GM06990 (cell line): ENCODE results near the gene SLC2A1.

Experiments used
- DNase-seq: peaks from one replicate; pipeline ENCODE4 v3.0.0-alpha.2; 2011; ENCODE audit not compliant: insufficient read length; ENCODE audit errors: extremely low read depth
- H3K27me3 ChIP-seq: replicated peaks from 2 replicates; pipeline ENCODE4 v1.6.0; 2011; ENCODE audit warnings: low read length; ENCODE audit not compliant: control insufficient read depth, insufficient read depth
- H3K36me3 ChIP-seq: 2 replicates; pipeline ENCODE4 v1.5.1; 2011; ENCODE audit warnings: low read length; ENCODE audit not compliant: control insufficient read depth, insufficient read depth
- H3K4me3 ChIP-seq: replicated peaks from 2 replicates; pipeline ENCODE4 v1.5.1; 2011; ENCODE audit warnings: low read depth, mild to moderate bottlenecking, control low read depth, low read length
- TF ChIP-seq, protein P1 (sequence below): IDR thresholded peaks from 2 replicates; pipeline ENCODE4 v1.5.1; 2011; ENCODE audit warnings: low read length, control low read depth, mild to moderate bottlenecking, inconsistent platforms; ENCODE audit not compliant: insufficient read depth, poor library complexity, severe bottlenecking

SLC2A1 gene

GRCh38 chr1:42958488-42959319 is at the start of gene SLC2A1:
Gene SLC2A1, minus strand, starts transcription at chr1:42958868. Its CDS starts 217 bp downstream, at chr1:42958651.
- TF ChIP-seq, protein P1, sequence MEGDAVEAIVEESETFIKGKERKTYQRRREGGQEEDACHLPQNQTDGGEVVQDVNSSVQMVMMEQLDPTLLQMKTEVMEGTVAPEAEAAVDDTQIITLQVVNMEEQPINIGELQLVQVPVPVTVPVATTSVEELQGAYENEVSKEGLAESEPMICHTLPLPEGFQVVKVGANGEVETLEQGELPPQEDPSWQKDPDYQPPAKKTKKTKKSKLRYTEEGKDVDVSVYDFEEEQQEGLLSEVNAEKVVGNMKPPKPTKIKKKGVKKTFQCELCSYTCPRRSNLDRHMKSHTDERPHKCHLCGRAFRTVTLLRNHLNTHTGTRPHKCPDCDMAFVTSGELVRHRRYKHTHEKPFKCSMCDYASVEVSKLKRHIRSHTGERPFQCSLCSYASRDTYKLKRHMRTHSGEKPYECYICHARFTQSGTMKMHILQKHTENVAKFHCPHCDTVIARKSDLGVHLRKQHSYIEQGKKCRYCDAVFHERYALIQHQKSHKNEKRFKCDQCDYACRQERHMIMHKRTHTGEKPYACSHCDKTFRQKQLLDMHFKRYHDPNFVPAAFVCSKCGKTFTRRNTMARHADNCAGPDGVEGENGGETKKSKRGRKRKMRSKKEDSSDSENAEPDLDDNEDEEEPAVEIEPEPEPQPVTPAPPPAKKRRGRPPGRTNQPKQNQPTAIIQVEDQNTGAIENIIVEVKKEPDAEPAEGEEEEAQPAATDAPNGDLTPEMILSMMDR: no peak
- H3K36me3 ChIP-seq: peaks cover 8% of the 10 kb centered on the region
- H3K27me3 ChIP-seq: no peaks in the 10 kb centered on the region
- DNase-seq: peak; percentile 96
- H3K4me3 ChIP-seq: peak within 1 kb of the TSS; percentile 87

DNA sequence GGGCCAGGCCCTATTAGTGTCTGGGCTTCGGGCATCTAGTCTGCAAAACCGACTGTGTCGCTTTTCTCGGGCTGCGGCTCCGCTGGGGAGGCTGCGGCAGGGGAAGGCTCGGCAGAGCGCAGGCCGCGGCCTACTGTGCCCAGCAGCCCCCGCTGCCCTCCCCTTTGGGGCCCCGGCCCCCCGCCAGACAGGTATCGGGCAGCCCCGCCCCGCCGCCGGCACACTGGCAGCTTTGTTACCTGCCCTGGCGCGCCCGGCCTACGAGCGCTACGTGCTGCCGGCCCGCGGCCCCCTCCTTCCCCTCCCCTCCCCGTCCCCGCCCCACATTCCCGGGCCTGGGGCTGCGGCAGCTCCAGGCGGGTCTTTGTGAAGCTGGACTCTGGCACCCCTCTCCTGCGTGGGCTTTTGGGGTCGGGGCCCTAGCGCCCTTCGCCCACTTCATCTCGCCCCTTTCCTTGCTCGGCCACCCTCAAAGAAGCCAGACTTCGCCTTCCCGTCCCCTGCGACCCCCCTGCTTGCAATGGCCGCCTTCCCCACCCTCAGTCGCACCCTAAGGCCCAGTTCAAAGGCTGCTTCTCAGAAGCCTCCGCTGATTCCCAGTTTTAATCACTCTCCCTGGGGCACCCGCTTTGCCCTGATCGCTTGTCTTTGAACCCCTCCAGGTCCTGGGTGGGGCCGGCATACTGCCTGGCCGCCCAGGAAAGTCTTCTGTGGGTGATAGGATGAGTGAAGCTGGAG is 48.9 kb upstream of the SLC2A1 start:
- Histone ChIP-seq H3K36me3 (no peaks in the 10 kb centered on the region), H3K4me3 (no peak overlapping the region), H3K27me3 (no peaks in the 10 kb centered on the region)
- TF ChIP-seq, protein P1: no peak
- DNase-seq: no peak

DNA sequence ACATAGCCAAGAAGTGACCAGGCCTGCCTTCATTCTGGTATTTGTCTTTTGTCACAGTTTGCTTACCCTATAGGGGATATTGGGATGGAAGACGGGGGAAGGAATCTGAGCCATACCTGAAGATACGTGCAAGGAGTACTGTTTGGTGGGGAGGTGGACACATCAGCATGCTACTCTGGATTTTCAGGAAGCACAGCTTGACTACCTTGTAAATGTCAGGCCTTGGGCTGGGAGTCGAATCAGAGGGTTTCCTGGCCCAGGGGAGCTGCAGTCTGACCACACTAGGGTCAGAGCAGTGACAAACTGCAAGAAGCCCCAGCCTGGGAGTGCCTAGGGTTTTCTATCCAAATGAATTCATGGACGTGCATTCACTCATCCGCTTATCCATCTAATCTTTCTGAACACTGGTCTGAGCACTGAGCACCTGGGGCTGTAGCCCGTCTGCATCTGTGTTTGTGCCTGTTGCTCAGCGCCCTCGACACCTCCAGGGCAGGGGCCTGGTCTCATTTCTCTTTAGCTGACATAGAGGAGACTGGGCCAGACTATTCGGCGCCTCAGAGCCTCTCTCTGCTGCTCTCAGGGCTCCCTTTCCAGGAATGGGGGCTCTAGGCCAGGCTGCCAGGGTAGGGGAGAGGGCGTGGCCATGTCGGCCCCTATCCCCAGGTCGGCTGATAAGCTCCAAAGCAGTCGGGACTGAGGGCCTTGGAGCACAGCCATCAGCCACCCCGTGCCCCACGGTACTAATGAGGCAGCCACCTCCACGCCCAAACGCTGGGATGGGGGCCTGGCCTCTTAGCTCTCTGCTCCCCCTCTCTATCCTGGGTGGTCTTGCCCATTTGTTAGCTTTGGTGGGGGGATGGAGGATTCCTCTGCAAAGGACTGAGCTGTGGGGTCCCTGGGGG is 47.0 kb upstream of the SLC2A1 start:
- TF ChIP-seq, protein P1: no peak
- no peak for DNase-seq
- Histone ChIP-seq H3K4me3 (no peak overlapping the region), H3K36me3 (no peaks in the 10 kb centered on the region), H3K27me3 (no peaks in the 10 kb centered on the region)

- TF ChIP-seq, protein P1: no peak
- Histone ChIP-seq H3K36me3 (no peaks in the 10 kb centered on the region), H3K4me3 (no peak overlapping the region), H3K27me3 (no peaks in the 10 kb centered on the region)
- no peak for DNase-seq
These were observed 46.2 kb upstream of the SLC2A1 start for GRCh38 chr1:43004587-43005459.

DNA sequence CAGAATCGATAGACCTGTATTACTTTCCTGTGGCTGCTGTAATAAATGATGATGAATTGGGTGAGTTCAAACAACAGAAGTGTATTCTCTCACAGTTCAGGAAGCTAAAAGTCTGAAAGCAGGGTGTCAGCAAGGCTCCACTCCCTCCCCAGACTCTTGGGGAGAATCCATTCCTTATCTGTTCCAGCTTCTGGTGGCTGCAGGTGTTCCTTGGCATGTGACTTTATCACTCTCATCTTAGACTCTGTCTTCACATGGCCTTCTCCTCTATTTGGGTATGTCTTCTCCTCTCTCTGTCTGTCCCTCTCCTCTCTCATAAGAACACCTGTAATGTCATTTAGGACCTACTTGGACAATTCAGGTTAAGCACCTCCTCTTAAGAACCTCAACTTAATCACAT is 44.1 kb upstream of the SLC2A1 start:
- DNase-seq: no peak
- Histone ChIP-seq H3K27me3 (no peaks in the 10 kb centered on the region), H3K36me3 (no peaks in the 10 kb centered on the region), H3K4me3 (no peak overlapping the region)
- TF ChIP-seq, protein P1: no peak
